ENCODE results near the gene SIRPB2. TPM values are rescaled to one million over a fixed set of nuclear protein-coding genes. Genes with fewer than 3 reads are reported as not detected.

The SIRPB2 gene
- total RNA-seq: 0.21 and 0.48 TPM in 2 replicates

GRCh38 chr20:1491281-1491840 is at the start of gene SIRPB2:
Gene SIRPB2 (minus strand): TSS chr20:1491420. CDS start chr20:1491359, 61 bp downstream.

GRCh38 chr20:1466211-1467081 is 24.8 kb downstream of the SIRPB2 start, which contains the start of gene NSFL1C:
Gene NSFL1C (minus strand): TSS chr20:1466849. CDS start chr20:1466824, 25 bp downstream.

Other genes starting within 250 kb of the SIRPB2 start
- 2.6 and 3.4 TPM in 2 replicates for gene SNPH, start 225.1 kb downstream of the SIRPB2 start, total RNA-seq
- 48.7 and 80.4 TPM in 2 replicates for gene SDCBP2, start 162.3 kb downstream of the SIRPB2 start, total RNA-seq
- 76.3 and 115 TPM in 2 replicates for gene FKBP1A, start 98.4 kb downstream of the SIRPB2 start, total RNA-seq
- 16.8 and 29.2 TPM in 2 replicates for gene NSFL1C, start 24.6 kb downstream of the SIRPB2 start, total RNA-seq
- gene SIRPD, start 66.3 kb upstream of the SIRPB2 start, total RNA-seq: not detected in 2 replicates
- 0.48 TPM in 1 of 2 replicates, not detected in the other for gene SIRPB1, start 128.6 kb upstream of the SIRPB2 start, total RNA-seq
- not detected in 2 replicates for gene SIRPG, start 166.4 kb upstream of the SIRPB2 start, total RNA-seq

Data from tracheal epithelial cell (primary cell).